ENCODE data around the gene BCL2L15. TPM values are rescaled to one million over a fixed set of nuclear protein-coding genes. Genes with fewer than 3 reads are reported as not detected.

The BCL2L15 gene
- total RNA-seq, 1 experiment from 2014 or later, result 1.1 TPM

DNA sequence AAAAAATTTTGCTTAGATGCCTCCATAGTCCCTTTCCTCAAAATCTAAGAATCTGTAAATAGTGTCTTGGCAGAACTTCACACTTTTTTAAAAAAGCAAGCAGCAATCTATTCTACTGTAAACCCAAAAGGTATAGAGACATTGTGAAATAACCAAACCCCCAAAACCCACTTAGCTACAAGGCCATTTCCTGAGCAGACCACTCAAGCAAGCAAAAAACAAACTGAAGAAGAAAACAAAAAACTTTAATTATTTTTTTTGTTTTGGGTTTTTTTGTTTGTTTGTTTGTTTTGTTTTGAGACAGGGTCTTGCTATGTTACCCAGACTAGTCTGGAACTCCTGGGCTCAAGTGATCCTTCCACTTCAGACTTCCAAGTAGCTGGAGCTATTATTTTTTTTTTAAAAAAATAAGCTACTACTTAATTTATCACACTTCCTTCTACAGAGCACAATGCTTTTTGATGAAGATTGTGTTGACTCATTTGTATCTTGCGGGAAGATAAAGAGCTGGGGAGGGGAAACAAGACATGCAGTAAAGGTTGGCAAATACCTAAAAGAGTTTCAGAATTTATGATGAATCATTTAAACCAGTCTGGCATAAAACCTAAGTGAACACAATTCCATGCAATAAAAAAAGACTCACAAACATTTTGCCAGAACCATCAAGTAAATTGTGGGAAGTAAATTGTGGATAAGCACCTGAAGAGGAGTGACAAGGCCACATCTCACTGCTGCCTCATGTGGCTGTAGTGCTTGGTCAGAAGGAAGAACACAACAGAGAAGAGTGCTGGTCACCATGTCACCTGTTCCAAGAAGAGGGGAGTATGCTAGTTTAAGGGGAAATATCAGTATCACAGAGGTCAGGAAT lies 13.1 kb downstream of the BCL2L15 start:
- POLR2A ChIA-PET (ENCODE audit: low non-redundant PET), result no interaction called here
- intact Hi-C loops (cut with micrococcal nuclease; ENCODE audit: unreplicated experiment), result no loop called here

GRCh38 chr1:113872219-113872935 lies 15.0 kb downstream of the BCL2L15 start:
- BruUV-seq (replicated peaks), result no TSS peak
- CTCF ChIA-PET, result no interaction called here

More for the DNA sequence above, 13.1 kb downstream of the BCL2L15 start:
- H3K27ac ChIP-seq (ENCODE audit: low read depth, low read length, poor library complexity, severe bottlenecking), result no peak overlapping the region
- H3K4me1 ChIP-seq (ENCODE audit: insufficient read depth, low read length, poor library complexity, severe bottlenecking), result no peaks in the 10 kb centered on the region
- CTCF ChIA-PET, result no interaction called here
- BruUV-seq (replicated peaks), result no TSS peak
- DNase-seq (ENCODE audit: low spot score), result no peak
- no peak overlapping the region for H3K4me3 ChIP-seq (ENCODE audit: low read depth, low read length, poor library complexity, severe bottlenecking)
- H3K27me3 ChIP-seq (replicated peaks; ENCODE audit: insufficient read depth, low read depth, low read length, poor library complexity), result no peaks in the 10 kb centered on the region
- H3K36me3 ChIP-seq (ENCODE audit: insufficient read depth, low read length, poor library complexity, severe bottlenecking), result no peaks in the 10 kb centered on the region
- no peaks in the 10 kb centered on the region for H3K9me3 ChIP-seq (ENCODE audit: low read depth, low read length, poor library complexity, severe bottlenecking)
- TF ChIP-seq, protein P1, sequence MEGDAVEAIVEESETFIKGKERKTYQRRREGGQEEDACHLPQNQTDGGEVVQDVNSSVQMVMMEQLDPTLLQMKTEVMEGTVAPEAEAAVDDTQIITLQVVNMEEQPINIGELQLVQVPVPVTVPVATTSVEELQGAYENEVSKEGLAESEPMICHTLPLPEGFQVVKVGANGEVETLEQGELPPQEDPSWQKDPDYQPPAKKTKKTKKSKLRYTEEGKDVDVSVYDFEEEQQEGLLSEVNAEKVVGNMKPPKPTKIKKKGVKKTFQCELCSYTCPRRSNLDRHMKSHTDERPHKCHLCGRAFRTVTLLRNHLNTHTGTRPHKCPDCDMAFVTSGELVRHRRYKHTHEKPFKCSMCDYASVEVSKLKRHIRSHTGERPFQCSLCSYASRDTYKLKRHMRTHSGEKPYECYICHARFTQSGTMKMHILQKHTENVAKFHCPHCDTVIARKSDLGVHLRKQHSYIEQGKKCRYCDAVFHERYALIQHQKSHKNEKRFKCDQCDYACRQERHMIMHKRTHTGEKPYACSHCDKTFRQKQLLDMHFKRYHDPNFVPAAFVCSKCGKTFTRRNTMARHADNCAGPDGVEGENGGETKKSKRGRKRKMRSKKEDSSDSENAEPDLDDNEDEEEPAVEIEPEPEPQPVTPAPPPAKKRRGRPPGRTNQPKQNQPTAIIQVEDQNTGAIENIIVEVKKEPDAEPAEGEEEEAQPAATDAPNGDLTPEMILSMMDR (conservative IDR thresholded peaks at IDR 0.05; ENCODE audit: low read depth, low read length), result peak; percentile 32; the same call in 1 of the 2 replicates
- no peak for TF ChIP-seq EZH2 (IDR thresholded peaks at IDR 0.05; ENCODE audit: borderline replicate concordance, low read depth, low read length, poor library complexity, severe bottlenecking)

DNA sequence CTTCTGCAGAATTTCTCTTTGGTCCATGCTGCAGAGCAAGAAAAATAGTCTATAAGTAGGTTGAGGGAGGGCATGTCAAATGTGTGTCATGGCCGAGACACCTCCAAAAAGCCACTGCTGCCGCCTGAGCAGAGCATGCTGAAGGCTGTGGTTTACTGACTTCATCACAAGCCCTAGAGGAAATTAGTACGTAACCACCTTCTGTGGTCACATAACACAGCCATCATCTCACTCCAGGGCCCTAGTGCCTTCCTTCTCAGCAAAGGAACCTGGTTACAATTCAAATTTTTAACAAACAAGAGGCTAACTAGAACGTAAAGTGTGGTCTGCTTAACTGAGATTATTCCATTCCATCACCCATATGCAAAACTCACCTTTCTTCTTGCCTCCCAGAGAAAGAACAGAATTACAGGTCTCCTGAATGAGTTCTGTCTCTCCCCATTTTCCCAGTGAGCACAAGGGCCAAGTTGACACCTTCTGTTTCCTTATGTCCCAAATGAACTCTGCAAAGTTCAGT lies 15.7 kb downstream of the BCL2L15 start, which contains the start of gene PTPN22:
Gene PTPN22, minus strand, starts transcription at position 116 of the 517 bp plus-strand sequence.
- DNase-seq (ENCODE audit: low spot score), result no peak
- no peak within 1 kb of the TSS for H3K27ac ChIP-seq (ENCODE audit: low read depth, low read length, poor library complexity, severe bottlenecking)
- intact Hi-C loops (cut with micrococcal nuclease; ENCODE audit: unreplicated experiment), result no loop called here
- H3K4me1 ChIP-seq (ENCODE audit: insufficient read depth, low read length, poor library complexity, severe bottlenecking), result no peaks in the 10 kb centered on the region
- H3K27me3 ChIP-seq (replicated peaks; ENCODE audit: insufficient read depth, low read depth, low read length, poor library complexity), result no peaks in the 10 kb centered on the region
- no peaks in the 10 kb centered on the region for H3K36me3 ChIP-seq (ENCODE audit: insufficient read depth, low read length, poor library complexity, severe bottlenecking)
- H3K9me3 ChIP-seq (ENCODE audit: low read depth, low read length, poor library complexity, severe bottlenecking), result no peaks in the 10 kb centered on the region
- no peak within 1 kb of the TSS for H3K4me3 ChIP-seq (ENCODE audit: low read depth, low read length, poor library complexity, severe bottlenecking)
- BruUV-seq (replicated peaks), result no TSS peak
- ChIA-PET CTCF (no interaction called here), POLR2A (ENCODE audit: low non-redundant PET) (no interaction called here)
- TF ChIP-seq, protein P1 (conservative IDR thresholded peaks at IDR 0.05; ENCODE audit: low read depth, low read length), result no peak
- no peak for TF ChIP-seq EZH2 (IDR thresholded peaks at IDR 0.05; ENCODE audit: borderline replicate concordance, low read depth, low read length, poor library complexity, severe bottlenecking)

More at GRCh38 chr1:113872219-113872935, 15.0 kb downstream of the BCL2L15 start:
- no peaks in the 10 kb centered on the region for H3K36me3 ChIP-seq (ENCODE audit: insufficient read depth, low read length, poor library complexity, severe bottlenecking)
- POLR2A ChIA-PET (ENCODE audit: low non-redundant PET), result interaction anchor here (0.7 kb wide), 1 partner anchor 1153 kb away, joined by 3 read pairs; no protein-coding TSS in a partner anchor
- H3K4me3 ChIP-seq (ENCODE audit: low read depth, low read length, poor library complexity, severe bottlenecking), result no peak overlapping the region
- no peaks in the 10 kb centered on the region for H3K4me1 ChIP-seq (ENCODE audit: insufficient read depth, low read length, poor library complexity, severe bottlenecking)
- no peak for DNase-seq (ENCODE audit: low spot score)
- no peaks in the 10 kb centered on the region for H3K27me3 ChIP-seq (replicated peaks; ENCODE audit: insufficient read depth, low read depth, low read length, poor library complexity)
- intact Hi-C loops (cut with micrococcal nuclease; ENCODE audit: unreplicated experiment), result no loop called here
- no peaks in the 10 kb centered on the region for H3K9me3 ChIP-seq (ENCODE audit: low read depth, low read length, poor library complexity, severe bottlenecking)
- no peak overlapping the region for H3K27ac ChIP-seq (ENCODE audit: low read depth, low read length, poor library complexity, severe bottlenecking)
- no peak for TF ChIP-seq EZH2 (IDR thresholded peaks at IDR 0.05; ENCODE audit: borderline replicate concordance, low read depth, low read length, poor library complexity, severe bottlenecking)
- TF ChIP-seq, protein P1 (conservative IDR thresholded peaks at IDR 0.05; ENCODE audit: low read depth, low read length), result no peak

Measured in A673 (cell line).